Measurements from ENCODE around the gene RPH3AL.

DNA sequence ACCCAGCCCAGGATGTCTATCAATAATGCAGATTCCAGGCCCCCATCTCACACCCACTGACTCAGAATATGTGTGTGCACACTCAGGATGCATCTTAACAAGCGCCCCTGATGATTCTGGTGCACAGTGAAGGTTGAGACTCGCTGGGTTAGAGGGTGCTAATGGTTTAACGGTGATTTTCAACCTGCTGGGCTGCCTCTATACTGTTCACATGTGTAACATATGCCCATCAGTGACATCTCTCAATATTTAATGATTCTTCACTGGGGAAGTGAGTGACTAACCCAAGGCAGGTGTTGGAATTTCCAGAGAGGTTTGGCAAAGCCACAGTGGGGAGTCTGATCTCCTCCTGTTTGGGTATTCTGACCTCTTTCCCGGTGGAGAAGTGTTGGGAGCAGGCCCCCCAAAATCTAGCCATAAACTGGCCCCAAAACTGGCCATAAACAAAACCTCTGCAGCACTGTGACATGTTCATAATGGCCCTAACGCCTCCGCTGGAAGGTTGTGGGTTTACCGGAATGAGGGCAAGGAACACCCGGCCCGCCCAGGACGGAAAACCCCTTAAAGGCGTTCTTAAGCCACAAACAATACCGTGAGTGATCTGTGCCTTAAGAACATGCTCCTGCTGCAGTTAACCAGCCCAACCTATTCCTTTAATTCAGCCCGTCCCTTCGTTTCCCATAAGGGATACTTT, 167.0 kb downstream of the RPH3AL start:
- TF ChIP-seq CTCF (IDR thresholded peaks at IDR 0.05) (no peak), POLR2A (IDR thresholded peaks at IDR 0.05) (no peak)
